ENCODE results near the gene ATP10B. TPM values are rescaled to one million over a fixed set of nuclear protein-coding genes. Genes with fewer than 3 reads are reported as not detected.

The ATP10B gene
- total and polyA plus RNA-seq, 2 of the 13 experiments (the other 11 are each of a cell fraction or from before 2014, with no cell fraction given): not detected

DNA sequence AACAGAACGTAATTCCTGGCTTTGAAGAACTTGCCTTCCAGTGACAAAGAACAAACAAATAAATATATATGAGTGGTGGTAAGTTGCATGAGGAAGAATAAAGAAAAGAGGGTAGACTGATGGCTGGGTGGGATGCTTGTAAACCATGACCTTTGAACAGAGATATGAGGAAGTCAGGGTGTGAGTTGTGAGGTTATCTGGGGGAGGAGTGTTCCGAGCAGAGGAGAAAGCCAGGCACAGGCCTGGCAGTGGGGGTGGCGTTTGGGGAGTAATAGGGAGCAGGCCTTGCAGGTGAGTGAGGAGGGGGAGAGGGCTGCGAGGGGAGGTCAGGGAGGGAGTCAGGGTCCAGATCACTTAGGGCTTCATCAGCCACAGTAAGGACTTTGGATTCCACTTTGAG lies 217.0 kb downstream of the ATP10B start:
- POLR2A ChIA-PET: no interaction called here
- CTCF ChIA-PET (ENCODE audit: low intra/inter-chr PET ratio, low total read pairs): no interaction called here
- H3K9ac ChIP-seq (ENCODE audit: insufficient read depth, low read depth, low read length): no peak overlapping the region
- H3K9me3 ChIP-seq (ENCODE audit: low read length): no peaks in the 10 kb centered on the region
- no peaks in the 10 kb centered on the region for H3K27me3 ChIP-seq (ENCODE audit: control insufficient read depth in 1 of 2, insufficient read depth in 2 of 2, low read length in 2 of 2)
- DNase-seq (ENCODE audit: low spot score) (peak; percentile 23), ATAC-seq (peak; percentile 63; the same call in 2 of the 3 replicates), FAIRE-seq (no peak)
- H3K4me3 ChIP-seq (replicated peaks in 1 of 3; ENCODE audit: insufficient read depth in 1 of 3, low read depth in 2 of 3, low read length in 3 of 3): no peak overlapping the region; a peak in 1 of 6 replicates
- H3K27ac ChIP-seq (ENCODE audit: extremely low read length, insufficient read depth, low read length): no peak overlapping the region
- TF ChIP-seq, protein P1, sequence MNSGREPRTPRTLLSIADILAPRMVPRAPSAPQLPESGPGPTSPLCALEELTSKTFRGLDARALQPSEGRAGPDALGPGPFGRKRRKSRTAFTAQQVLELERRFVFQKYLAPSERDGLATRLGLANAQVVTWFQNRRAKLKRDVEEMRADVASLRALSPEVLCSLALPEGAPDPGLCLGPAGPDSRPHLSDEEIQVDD (CRISPR knock-in tag; IDR thresholded peaks at IDR 0.05; ENCODE audit: borderline replicate concordance): no peak
- 0 out of 2 replicates have a peak, but pooled peaks have one; percentile 11 for TF ChIP-seq HNF4A (CRISPR knock-in tag; IDR thresholded peaks at IDR 0.05)
- in situ Hi-C loops (cut with HindIII; ENCODE audit: extremely low pct_ligation_motif_present, low pct_unique_long_range_greater_than_20kb): no loop called here
- no peaks in the 10 kb centered on the region for H4K20me1 ChIP-seq (ENCODE audit: insufficient read depth, low read length)
- H3K4me2 ChIP-seq (ENCODE audit: low read depth, low read length): no peak overlapping the region
- BruUV-seq (replicated peaks): no TSS peak
- peaks cover 12% of the 10 kb centered on the region for H3K4me1 ChIP-seq (ENCODE audit: insufficient read depth, low read length)
- no peak overlapping the region for H2AFZ ChIP-seq (ENCODE audit: low read length)
- 2% methylated on average over 4 of the region's 4 CpGs for WGBS (ENCODE audit: low lambda C conversion rate)
- H3K36me3 ChIP-seq (replicated peaks in 1 of 2; ENCODE audit: control insufficient read depth in 1 of 2, insufficient read depth in 2 of 2, low read length in 2 of 2): no peaks in the 10 kb centered on the region
- intact Hi-C loops (cut with micrococcal nuclease; ENCODE audit: unreplicated experiment): no loop called here
- no peaks in the 10 kb centered on the region for H3K79me2 ChIP-seq (ENCODE audit: insufficient read depth, low read length)

DNA sequence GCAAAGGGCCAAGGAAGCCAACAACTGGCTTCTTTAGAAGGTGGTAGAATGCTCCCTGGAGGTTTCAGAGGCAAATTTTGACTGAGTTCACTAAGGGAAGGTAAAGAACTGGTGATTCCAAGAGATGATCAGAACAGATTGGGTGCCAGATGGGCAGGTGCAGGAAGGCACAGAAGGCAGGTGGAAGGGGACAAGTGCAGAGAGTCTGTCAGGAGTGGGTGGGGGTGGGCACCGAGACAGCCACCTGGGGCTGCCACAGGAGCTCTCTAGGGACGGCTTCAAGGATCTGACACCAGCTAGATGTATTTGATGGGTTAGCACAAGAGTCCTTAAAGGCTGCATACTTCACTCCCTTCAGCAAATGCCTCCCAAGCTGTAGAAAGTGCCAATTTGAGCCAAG lies 223.0 kb downstream of the ATP10B start:
- H3K79me2 ChIP-seq (ENCODE audit: insufficient read depth, low read length): no peaks in the 10 kb centered on the region
- H3K36me3 ChIP-seq (replicated peaks in 1 of 2; ENCODE audit: control insufficient read depth in 1 of 2, insufficient read depth in 2 of 2, low read length in 2 of 2): no peaks in the 10 kb centered on the region
- no peak for ATAC-seq
- no peaks in the 10 kb centered on the region for H3K9me3 ChIP-seq (ENCODE audit: low read length)
- no peak overlapping the region for H2AFZ ChIP-seq (ENCODE audit: low read length)
- H3K9ac ChIP-seq (ENCODE audit: insufficient read depth, low read depth, low read length): no peak overlapping the region
- H3K4me1 ChIP-seq (ENCODE audit: insufficient read depth, low read length): no peaks in the 10 kb centered on the region
- ChIA-PET POLR2A (no interaction called here), CTCF (ENCODE audit: low intra/inter-chr PET ratio, low total read pairs) (no interaction called here)
- no peaks in the 10 kb centered on the region for H3K27me3 ChIP-seq (ENCODE audit: control insufficient read depth in 1 of 2, insufficient read depth in 2 of 2, low read length in 2 of 2)
- H3K4me2 ChIP-seq (ENCODE audit: low read depth, low read length): no peak overlapping the region
- in situ Hi-C loops (cut with HindIII; ENCODE audit: extremely low pct_ligation_motif_present, low pct_unique_long_range_greater_than_20kb) (no loop called here), intact Hi-C loops (cut with micrococcal nuclease; ENCODE audit: unreplicated experiment) (no loop called here)
- no TSS peak for BruUV-seq (replicated peaks)
- no peaks in the 10 kb centered on the region for H4K20me1 ChIP-seq (ENCODE audit: insufficient read depth, low read length)
- no peak for FAIRE-seq
- WGBS (ENCODE audit: low lambda C conversion rate): 0% methylated on average over 2 of the region's 2 CpGs
- DNase-seq (ENCODE audit: low spot score): no peak
- no peak overlapping the region for H3K4me3 ChIP-seq (replicated peaks in 1 of 3; ENCODE audit: insufficient read depth in 1 of 3, low read depth in 2 of 3, low read length in 3 of 3)
- H3K27ac ChIP-seq (ENCODE audit: extremely low read length, insufficient read depth, low read length): no peak overlapping the region
- TF ChIP-seq, protein P2, sequence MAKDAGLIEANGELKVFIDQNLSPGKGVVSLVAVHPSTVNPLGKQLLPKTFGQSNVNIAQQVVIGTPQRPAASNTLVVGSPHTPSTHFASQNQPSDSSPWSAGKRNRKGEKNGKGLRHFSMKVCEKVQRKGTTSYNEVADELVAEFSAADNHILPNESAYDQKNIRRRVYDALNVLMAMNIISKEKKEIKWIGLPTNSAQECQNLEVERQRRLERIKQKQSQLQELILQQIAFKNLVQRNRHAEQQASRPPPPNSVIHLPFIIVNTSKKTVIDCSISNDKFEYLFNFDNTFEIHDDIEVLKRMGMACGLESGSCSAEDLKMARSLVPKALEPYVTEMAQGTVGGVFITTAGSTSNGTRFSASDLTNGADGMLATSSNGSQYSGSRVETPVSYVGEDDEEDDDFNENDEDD (CRISPR knock-in tag; IDR thresholded peaks at IDR 0.05; ENCODE audit: borderline replicate concordance): no peak
- TF ChIP-seq ZBTB38 (CRISPR knock-in tag; IDR thresholded peaks at IDR 0.05) (no peak), HNRNPK (IDR thresholded peaks at IDR 0.05; ENCODE audit: low read depth, low read length, poor library complexity, severe bottlenecking) (no peak), NAIF1 (CRISPR knock-in tag; IDR thresholded peaks at IDR 0.05; ENCODE audit: borderline replicate concordance) (no peak), SRY (CRISPR knock-in tag; IDR thresholded peaks at IDR 0.05) (no peak), SETDB1 (CRISPR knock-in tag; IDR thresholded peaks at IDR 0.05; ENCODE audit: borderline replicate concordance) (no peak), NKX3-1 (CRISPR knock-in tag; IDR thresholded peaks at IDR 0.05) (no peak), ZNF777 (CRISPR knock-in tag; IDR thresholded peaks at IDR 0.05) (no peak), NFYC (CRISPR knock-in tag; IDR thresholded peaks at IDR 0.05) (no peak), POLR2G (IDR thresholded peaks at IDR 0.05; ENCODE audit: low read depth, low read length) (no peak), YEATS2 (CRISPR knock-in tag; IDR thresholded peaks at IDR 0.05; ENCODE audit: borderline replicate concordance) (no peak), ZNF776 (CRISPR knock-in tag; IDR thresholded peaks at IDR 0.05) (no peak)
- TF ChIP-seq, protein P3, sequence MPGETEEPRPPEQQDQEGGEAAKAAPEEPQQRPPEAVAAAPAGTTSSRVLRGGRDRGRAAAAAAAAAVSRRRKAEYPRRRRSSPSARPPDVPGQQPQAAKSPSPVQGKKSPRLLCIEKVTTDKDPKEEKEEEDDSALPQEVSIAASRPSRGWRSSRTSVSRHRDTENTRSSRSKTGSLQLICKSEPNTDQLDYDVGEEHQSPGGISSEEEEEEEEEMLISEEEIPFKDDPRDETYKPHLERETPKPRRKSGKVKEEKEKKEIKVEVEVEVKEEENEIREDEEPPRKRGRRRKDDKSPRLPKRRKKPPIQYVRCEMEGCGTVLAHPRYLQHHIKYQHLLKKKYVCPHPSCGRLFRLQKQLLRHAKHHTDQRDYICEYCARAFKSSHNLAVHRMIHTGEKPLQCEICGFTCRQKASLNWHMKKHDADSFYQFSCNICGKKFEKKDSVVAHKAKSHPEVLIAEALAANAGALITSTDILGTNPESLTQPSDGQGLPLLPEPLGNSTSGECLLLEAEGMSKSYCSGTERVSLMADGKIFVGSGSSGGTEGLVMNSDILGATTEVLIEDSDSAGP (CRISPR knock-in tag; IDR thresholded peaks at IDR 0.05; ENCODE audit: borderline replicate concordance): no peak
- TF ChIP-seq, protein P4, sequence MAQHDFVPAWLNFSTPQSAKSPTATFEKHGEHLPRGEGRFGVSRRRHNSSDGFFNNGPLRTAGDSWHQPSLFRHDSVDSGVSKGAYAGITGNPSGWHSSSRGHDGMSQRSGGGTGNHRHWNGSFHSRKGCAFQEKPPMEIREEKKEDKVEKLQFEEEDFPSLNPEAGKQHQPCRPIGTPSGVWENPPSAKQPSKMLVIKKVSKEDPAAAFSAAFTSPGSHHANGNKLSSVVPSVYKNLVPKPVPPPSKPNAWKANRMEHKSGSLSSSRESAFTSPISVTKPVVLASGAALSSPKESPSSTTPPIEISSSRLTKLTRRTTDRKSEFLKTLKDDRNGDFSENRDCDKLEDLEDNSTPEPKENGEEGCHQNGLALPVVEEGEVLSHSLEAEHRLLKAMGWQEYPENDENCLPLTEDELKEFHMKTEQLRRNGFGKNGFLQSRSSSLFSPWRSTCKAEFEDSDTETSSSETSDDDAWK (CRISPR knock-in tag; IDR thresholded peaks at IDR 0.05): no peak
